ENCODE measurements around the gene SIGLEC11. TPM values are rescaled to one million over a fixed set of nuclear protein-coding genes. Genes with fewer than 3 reads are reported as not detected.
A peak's percentile ranks its signal among the peaks of the same experiment; 100 is the strongest.

Gene SIGLEC11
- total RNA-seq, 1 donor from 2014 or later: 0.55 TPM

DNA sequence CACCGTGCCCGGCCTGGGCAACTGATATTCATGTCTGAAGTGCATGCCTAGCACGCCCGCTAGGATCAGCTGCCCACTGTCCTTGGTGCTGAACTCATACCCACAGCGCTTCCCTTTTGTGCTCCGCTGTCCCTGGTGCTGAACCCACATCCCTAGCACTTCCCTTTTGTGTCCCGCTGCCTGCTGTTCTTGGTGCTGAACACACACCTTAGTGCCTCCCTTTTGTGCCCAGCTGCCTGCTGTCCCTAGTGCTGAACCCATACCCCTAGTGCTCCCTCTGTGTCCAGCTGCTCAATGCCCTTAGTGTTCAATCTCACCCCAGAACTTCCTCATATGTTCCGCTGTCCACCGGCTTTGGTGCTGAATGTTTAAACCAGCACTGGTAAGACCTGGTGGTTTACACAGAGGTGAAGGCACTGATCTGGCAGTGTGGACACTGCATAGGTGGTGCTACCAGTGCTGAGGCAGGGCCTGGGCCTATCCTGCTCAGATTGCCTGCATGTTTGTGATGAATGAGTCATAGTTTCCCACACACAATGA is 26.3 kb upstream of the SIGLEC11 start:
- DNase-seq: peak; percentile 83
- H3K4me3 ChIP-seq: no peak overlapping the region
- TF ChIP-seq, protein P1, sequence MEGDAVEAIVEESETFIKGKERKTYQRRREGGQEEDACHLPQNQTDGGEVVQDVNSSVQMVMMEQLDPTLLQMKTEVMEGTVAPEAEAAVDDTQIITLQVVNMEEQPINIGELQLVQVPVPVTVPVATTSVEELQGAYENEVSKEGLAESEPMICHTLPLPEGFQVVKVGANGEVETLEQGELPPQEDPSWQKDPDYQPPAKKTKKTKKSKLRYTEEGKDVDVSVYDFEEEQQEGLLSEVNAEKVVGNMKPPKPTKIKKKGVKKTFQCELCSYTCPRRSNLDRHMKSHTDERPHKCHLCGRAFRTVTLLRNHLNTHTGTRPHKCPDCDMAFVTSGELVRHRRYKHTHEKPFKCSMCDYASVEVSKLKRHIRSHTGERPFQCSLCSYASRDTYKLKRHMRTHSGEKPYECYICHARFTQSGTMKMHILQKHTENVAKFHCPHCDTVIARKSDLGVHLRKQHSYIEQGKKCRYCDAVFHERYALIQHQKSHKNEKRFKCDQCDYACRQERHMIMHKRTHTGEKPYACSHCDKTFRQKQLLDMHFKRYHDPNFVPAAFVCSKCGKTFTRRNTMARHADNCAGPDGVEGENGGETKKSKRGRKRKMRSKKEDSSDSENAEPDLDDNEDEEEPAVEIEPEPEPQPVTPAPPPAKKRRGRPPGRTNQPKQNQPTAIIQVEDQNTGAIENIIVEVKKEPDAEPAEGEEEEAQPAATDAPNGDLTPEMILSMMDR (IDR thresholded peaks at IDR 0.05; ENCODE audit: borderline replicate concordance): peak; percentile 35
- no peaks in the 10 kb centered on the region for H3K27me3 ChIP-seq (ENCODE audit: low read depth)
- intact Hi-C loops (cut with micrococcal nuclease): no loop called here
- no peaks in the 10 kb centered on the region for H3K4me1 ChIP-seq
- H3K36me3 ChIP-seq: peaks cover 86% of the 10 kb centered on the region
- H3K27ac ChIP-seq (replicated peaks): no peak overlapping the region
- H3K9me3 ChIP-seq (replicated peaks): no peaks in the 10 kb centered on the region

DNA sequence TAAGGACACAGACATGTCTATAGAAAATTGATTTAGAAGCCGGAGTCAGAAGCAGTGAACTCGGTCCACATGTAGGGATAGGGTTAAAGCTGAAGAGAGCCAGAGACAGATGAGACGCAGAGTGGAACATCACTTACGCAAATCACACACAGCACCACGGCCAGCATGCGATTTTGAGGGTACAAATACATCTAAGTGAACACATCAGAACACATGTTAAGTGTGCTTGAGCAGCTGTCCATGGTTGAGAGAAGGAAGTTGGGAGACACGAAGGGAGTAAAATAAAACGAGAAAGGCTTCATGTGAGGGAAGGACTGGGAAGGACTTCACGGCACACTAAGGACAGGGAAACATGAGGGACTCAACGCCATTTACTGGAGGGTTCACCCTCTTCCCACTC is 25.4 kb upstream of the SIGLEC11 start:
- intact Hi-C loops (cut with micrococcal nuclease): no loop called here
- DNase-seq: no peak
- Histone ChIP-seq H3K27ac (replicated peaks) (no peak overlapping the region), H3K4me3 (no peak overlapping the region), H3K4me1 (no peaks in the 10 kb centered on the region), H3K9me3 (replicated peaks) (no peaks in the 10 kb centered on the region), H3K36me3 (peaks cover 86% of the 10 kb centered on the region), H3K27me3 (ENCODE audit: low read depth) (no peaks in the 10 kb centered on the region)
- TF ChIP-seq, protein P1 (IDR thresholded peaks at IDR 0.05; ENCODE audit: borderline replicate concordance): no peak

DNA sequence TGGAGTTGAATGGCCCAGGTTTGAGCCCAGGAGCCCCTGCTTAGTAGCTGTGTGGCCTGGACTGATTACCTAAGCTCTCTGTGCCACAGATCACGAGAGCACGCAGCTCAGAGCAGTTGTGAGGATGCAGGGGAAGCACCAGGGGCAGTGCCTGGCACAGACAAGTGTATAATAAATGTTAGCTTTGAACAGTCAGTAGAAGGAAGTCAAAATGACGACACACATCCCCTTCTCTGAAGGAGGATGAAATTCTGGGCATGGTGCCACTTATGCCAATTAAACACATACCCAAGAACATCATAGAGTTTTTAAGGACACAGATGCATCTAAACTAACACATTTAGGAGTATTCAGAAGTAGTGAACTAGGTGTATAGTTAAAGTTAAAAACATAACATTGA is 24.9 kb upstream of the SIGLEC11 start:
- H3K4me1 ChIP-seq: no peaks in the 10 kb centered on the region
- no peak overlapping the region for H3K27ac ChIP-seq (replicated peaks)
- peaks cover 85% of the 10 kb centered on the region for H3K36me3 ChIP-seq
- intact Hi-C loops (cut with micrococcal nuclease): no loop called here
- no peak for DNase-seq
- H3K4me3 ChIP-seq: no peak overlapping the region
- no peaks in the 10 kb centered on the region for H3K9me3 ChIP-seq (replicated peaks)
- TF ChIP-seq, protein P1 (IDR thresholded peaks at IDR 0.05; ENCODE audit: borderline replicate concordance): no peak
- H3K27me3 ChIP-seq (ENCODE audit: low read depth): no peaks in the 10 kb centered on the region

DNA sequence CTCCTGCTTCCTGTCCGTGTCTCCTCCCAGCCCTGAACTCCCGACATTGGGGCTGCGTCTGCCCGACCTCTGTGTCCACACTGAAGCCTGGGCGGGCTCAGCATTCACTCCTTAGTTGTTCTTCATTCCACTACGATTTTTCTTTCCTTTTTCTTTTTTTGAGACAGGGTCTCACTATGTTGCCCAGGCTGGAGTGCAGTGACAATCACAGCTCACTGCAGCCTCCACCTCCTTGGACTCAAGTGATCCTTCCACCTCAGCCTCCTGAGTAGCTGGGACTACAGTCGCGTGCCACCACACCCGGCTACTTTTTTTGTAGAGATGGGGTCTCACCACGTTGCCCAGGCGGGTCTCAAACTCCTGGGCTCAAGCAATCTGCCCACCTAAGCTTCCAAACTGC is 23.5 kb upstream of the SIGLEC11 start:
- H3K36me3 ChIP-seq: peaks cover 76% of the 10 kb centered on the region
- no peak overlapping the region for H3K4me3 ChIP-seq
- no peaks in the 10 kb centered on the region for H3K9me3 ChIP-seq (replicated peaks)
- DNase-seq: no peak
- H3K27ac ChIP-seq (replicated peaks): no peak overlapping the region
- TF ChIP-seq, protein P1 (IDR thresholded peaks at IDR 0.05; ENCODE audit: borderline replicate concordance): no peak
- intact Hi-C loops (cut with micrococcal nuclease): loop anchor here (5.0 kb wide), 1 partner anchor 47 kb away; no protein-coding TSS in a partner anchor
- no peaks in the 10 kb centered on the region for H3K27me3 ChIP-seq (ENCODE audit: low read depth)
- H3K4me1 ChIP-seq: no peaks in the 10 kb centered on the region

DNA sequence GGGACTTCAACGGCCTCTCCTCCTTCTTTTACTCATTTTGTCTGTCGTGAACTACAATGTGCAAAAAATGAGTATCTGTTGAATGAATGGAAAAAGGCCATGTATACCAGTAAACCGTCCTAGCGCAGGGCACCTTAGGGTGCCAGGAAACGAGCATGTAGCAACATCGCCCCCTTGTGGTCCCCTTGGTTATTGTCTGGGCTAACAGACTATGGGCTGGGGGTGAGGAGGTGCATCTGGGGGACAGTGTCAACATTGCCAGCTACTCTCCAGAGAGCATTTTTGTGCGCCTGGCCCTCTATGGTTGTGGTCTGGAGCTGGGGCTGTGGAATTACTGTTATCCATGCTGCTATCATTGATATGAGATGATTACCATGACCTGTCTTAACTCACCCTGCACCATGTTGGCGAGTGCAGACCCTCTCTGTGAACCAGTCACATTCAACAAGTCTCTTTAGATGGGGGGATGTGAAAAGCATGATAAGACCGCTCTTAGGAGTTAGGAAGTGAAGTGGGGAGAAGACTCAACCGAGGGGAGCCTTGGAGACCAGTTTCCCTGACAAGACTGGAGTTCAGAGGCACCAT is 22.8 kb upstream of the SIGLEC11 start:
- H3K4me1 ChIP-seq: no peaks in the 10 kb centered on the region
- no peaks in the 10 kb centered on the region for H3K27me3 ChIP-seq (ENCODE audit: low read depth)
- H3K4me3 ChIP-seq: no peak overlapping the region
- intact Hi-C loops (cut with micrococcal nuclease): loop anchor here (5.0 kb wide), 1 partner anchor 46 kb away; no protein-coding TSS in a partner anchor
- TF ChIP-seq, protein P1 (IDR thresholded peaks at IDR 0.05; ENCODE audit: borderline replicate concordance): peak; percentile 81
- DNase-seq: peak; percentile 32
- peaks cover 73% of the 10 kb centered on the region for H3K36me3 ChIP-seq
- H3K27ac ChIP-seq (replicated peaks): no peak overlapping the region
- H3K9me3 ChIP-seq (replicated peaks): no peaks in the 10 kb centered on the region

Data from left ventricle myocardium inferior (tissue), 1 donor.